Measurements from ENCODE around the gene CCDC102A. TPM values are rescaled to one million over a fixed set of nuclear protein-coding genes. Genes with fewer than 3 reads are reported as not detected.
A peak's percentile ranks its signal among the peaks of the same experiment; 100 is the strongest.

CCDC102A gene
- total and polyA plus RNA-seq, 9 of the 15 experiments (the other 6 are each of a cell fraction or from before 2014, with no cell fraction given), result 0.03 to 4.9 (median 1.4) TPM

DNA sequence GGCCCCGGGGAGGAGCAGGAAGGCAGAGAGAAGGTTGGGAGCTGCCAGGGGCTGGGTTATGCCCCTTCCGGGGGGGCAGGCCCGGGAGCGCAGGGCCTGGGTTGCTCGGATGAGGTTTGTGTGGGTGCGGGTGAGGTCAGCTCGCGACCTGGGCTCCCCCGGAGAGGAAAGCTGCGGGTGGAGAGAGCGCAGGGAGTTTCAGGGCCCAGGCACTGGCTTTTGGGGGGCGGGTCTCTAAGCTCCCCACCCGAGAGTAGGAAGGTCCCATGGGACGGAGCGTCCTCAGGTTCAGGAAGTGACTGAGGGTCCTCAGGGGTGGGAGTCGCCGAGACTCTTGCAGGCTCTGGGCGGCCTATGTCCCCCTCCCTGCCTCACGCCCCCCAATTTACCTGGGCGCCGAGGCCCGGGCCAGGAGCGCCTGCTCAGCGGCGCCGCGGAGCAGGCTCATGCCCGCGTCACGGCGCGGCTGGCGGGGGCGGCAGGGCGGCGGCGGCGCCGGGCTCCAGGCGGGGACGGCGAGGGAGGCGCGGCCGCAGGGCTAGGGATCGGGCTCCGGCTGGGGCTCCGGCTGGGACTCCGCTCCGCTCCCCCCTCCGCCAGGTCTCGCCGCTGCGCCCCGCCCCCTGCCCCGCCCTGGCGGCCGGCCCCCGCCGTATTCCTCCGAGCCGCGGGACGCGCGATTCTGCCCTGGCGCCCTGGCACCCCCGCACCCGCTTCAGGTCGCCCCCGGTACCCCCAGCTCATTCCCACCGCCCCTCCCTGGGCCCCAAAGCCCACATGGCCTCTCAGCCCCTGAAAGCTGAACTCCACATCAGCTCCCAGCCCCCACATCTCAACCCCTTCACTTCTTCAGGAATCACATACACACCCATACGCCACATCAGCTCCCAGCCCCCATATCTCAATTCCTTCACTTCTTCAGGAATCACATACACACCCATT, 50.2 kb downstream of the CCDC102A start, which contains the start of gene DOK4 (continued):
- no peak for TF ChIP-seq ATF1 (CRISPR knock-in tag; IDR thresholded peaks at IDR 0.05)
- TF ChIP-seq ATF1 (tag; IDR thresholded peaks at IDR 0.05), result 0 out of 2 replicates have a peak, but pooled peaks have one; percentile 27
- TF ChIP-seq NCOA6 (IDR thresholded peaks at IDR 0.05), result no peak
- TF ChIP-seq MYBL2 (IDR thresholded peaks at IDR 0.05; ENCODE audit: low read depth), result no peak
- TF ChIP-seq MYBL2 (CRISPR knock-in tag; IDR thresholded peaks at IDR 0.05; ENCODE audit: borderline replicate concordance), result no peak
- peak; percentile 85 for TF ChIP-seq RB1 (IDR thresholded peaks at IDR 0.05; ENCODE audit: low read depth)
- peak; percentile 23; the same call in 1 of the 2 replicates for TF ChIP-seq ZFX (CRISPR knock-in tag; IDR thresholded peaks at IDR 0.05)
- TF ChIP-seq TAF9B (IDR thresholded peaks at IDR 0.05; ENCODE audit: partially characterized antibody), result no peak
- TF ChIP-seq, protein P1, sequence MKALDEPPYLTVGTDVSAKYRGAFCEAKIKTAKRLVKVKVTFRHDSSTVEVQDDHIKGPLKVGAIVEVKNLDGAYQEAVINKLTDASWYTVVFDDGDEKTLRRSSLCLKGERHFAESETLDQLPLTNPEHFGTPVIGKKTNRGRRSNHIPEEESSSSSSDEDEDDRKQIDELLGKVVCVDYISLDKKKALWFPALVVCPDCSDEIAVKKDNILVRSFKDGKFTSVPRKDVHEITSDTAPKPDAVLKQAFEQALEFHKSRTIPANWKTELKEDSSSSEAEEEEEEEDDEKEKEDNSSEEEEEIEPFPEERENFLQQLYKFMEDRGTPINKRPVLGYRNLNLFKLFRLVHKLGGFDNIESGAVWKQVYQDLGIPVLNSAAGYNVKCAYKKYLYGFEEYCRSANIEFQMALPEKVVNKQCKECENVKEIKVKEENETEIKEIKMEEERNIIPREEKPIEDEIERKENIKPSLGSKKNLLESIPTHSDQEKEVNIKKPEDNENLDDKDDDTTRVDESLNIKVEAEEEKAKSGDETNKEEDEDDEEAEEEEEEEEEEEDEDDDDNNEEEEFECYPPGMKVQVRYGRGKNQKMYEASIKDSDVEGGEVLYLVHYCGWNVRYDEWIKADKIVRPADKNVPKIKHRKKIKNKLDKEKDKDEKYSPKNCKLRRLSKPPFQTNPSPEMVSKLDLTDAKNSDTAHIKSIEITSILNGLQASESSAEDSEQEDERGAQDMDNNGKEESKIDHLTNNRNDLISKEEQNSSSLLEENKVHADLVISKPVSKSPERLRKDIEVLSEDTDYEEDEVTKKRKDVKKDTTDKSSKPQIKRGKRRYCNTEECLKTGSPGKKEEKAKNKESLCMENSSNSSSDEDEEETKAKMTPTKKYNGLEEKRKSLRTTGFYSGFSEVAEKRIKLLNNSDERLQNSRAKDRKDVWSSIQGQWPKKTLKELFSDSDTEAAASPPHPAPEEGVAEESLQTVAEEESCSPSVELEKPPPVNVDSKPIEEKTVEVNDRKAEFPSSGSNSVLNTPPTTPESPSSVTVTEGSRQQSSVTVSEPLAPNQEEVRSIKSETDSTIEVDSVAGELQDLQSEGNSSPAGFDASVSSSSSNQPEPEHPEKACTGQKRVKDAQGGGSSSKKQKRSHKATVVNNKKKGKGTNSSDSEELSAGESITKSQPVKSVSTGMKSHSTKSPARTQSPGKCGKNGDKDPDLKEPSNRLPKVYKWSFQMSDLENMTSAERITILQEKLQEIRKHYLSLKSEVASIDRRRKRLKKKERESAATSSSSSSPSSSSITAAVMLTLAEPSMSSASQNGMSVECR (CRISPR knock-in tag; IDR thresholded peaks at IDR 0.05), result 0 out of 2 replicates have a peak, but pooled peaks have one; percentile 55
- peak in 1 of 2 experiments; percentile 50; a peak in 1 of 4 replicates for TF ChIP-seq SIN3A (IDR thresholded peaks at IDR 0.05; ENCODE audit: borderline replicate concordance in 2 of 2, control insufficient read depth in 1 of 2, low read depth in 2 of 2, low read length in 2 of 2)
- TF ChIP-seq HMG20B (CRISPR knock-in tag; IDR thresholded peaks at IDR 0.05), result no peak
- peak; percentile 25 for TF ChIP-seq KDM5B (IDR thresholded peaks at IDR 0.05; ENCODE audit: insufficient replicate concordance, low read depth, low read length)
- TF ChIP-seq SAP30 (IDR thresholded peaks at IDR 0.05; ENCODE audit: borderline replicate concordance, insufficient read depth, low read depth, low read length, poor library complexity, severe bottlenecking), result peak; percentile 38
- TF ChIP-seq VEZF1 (CRISPR knock-in tag; IDR thresholded peaks at IDR 0.05), result peak; percentile 58
- TF ChIP-seq PHF8 (IDR thresholded peaks at IDR 0.05; ENCODE audit: borderline replicate concordance, low read length), result peak; percentile 58; the same call in 1 of the 2 replicates
- TF ChIP-seq MED1 (CRISPR knock-in tag; IDR thresholded peaks at IDR 0.05; ENCODE audit: borderline replicate concordance), result no peak
- TF ChIP-seq L3MBTL2 (IDR thresholded peaks at IDR 0.05), result peak; percentile 33; the same call in 1 of the 2 replicates
- TF ChIP-seq ZNF511 (CRISPR knock-in tag; IDR thresholded peaks at IDR 0.05), result 0 out of 2 replicates have a peak, but pooled peaks have one; percentile 58
- TF ChIP-seq ZNF263 (CRISPR knock-in tag; IDR thresholded peaks at IDR 0.05; ENCODE audit: borderline replicate concordance), result peak; percentile 50; the same call in 1 of the 2 replicates
- peak; percentile 20 for TF ChIP-seq PCBP1 (IDR thresholded peaks at IDR 0.05; ENCODE audit: low read depth, low read length, poor library complexity, severe bottlenecking)

All from K562 (cell line).